Epithelial cell of alveolus of lung (primary cell): ENCODE measurements around the gene TP53TG5. TPM values are rescaled to one million over a fixed set of nuclear protein-coding genes. Genes with fewer than 3 reads are reported as not detected.

Source experiments
- total RNA-seq: library from RNA; depleted of rRNA; stranded (reverse); fragments of >200 nt; gene quantifications from 2 replicates; pipeline ENCODE4 v1.2.1, GENCODE V29; 2015

Gene TP53TG5
- not detected in 2 replicates for total RNA-seq

GRCh38 chr20:45378191-45378590 lies at the start of gene TP53TG5:
Gene TP53TG5, minus strand, starts transcription at chr20:45378325. Its CDS starts 89 bp downstream, at chr20:45378236.

DNA sequence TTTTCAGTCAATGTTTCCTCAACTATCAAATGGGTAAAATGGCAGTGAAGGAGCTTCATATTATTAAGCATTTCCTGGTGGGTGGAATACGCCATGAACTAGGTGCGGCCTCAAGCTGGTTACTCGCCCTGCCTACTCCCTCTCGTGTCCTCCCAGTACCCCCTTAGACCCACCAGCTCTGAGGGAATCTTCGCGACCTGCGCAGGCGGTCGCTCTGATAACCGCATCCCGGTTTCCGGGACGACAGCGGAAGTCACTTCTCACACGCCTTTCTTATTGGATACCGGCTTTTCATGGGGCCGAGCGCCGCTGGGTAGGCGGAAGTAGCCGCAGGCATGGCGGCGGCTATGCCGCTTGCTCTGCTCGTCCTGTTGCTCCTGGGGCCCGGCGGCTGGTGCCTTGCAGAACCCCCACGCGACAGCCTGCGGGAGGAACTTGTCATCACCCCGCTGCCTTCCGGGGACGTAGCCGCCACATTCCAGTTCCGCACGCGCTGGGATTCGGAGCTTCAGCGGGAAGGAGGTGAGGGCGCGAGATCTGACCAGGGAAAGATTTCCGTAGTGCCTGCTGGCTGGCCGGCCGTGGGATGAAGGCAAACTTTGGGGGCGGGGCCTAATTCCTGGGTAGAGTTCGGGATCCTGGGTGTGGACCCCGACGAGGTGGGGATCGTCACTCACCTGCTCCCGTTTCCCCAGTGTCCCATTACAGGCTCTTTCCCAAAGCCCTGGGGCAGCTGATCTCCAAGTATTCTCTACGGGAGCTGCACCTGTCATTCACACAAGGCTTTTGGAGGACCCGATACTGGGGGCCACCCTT lies 37.9 kb upstream of the TP53TG5 start, which contains the start of gene PIGT:
TSS of gene PIGT (plus strand) at position 320 of the 816 bp plus-strand sequence. CDS start at position 336, 16 bp downstream.

GRCh38 chr20:45407783-45408645 lies 29.9 kb upstream of the TP53TG5 start, which contains the start of gene DBNDD2:
Gene DBNDD2, plus strand, starts transcription at chr20:45408289. Its CDS starts 179 bp downstream, at chr20:45408468.

DNA sequence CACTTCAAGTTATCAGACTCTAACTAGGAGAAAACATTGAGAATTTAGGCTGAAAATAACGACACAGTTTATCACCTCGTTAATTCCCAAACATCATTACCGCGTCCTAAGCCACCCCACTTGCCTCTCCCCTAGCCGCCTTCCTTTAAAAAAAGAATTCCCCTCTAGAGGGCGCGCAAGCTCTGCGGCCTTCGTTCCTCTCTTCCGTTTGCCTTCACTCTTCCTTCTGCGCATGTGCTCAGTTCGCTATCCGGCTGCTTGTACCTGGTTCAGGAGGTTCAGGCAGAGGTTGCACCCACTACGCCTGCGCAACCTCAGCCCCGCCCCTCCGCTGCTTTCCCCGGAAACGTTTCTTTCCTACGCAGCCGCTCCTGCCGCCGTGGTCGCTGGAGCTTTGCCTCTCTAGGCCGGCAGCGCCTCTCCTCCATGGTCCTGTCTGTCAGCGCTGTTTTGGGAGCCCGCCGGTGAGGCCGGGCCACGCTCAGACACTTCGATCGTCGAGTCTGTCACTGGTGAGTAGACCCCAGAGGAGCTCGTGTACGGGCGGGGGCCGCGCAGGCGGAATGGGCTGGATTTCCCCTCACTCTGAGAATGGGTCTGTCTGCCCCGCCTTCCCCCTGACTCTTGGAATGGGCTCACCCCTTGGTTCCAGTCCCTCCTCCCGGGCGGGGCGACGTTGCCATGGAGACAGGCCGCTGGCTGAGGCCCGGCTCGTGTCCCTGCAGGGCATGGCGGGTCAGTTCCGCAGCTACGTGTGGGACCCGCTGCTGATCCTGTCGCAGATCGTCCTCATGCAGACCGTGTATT lies 15.1 kb downstream of the TP53TG5 start, which contains the start of gene SYS1:
TSS of gene SYS1 (plus strand) at position 353 of the 807 bp plus-strand sequence. CDS start at position 729, 376 bp downstream.

DNA sequence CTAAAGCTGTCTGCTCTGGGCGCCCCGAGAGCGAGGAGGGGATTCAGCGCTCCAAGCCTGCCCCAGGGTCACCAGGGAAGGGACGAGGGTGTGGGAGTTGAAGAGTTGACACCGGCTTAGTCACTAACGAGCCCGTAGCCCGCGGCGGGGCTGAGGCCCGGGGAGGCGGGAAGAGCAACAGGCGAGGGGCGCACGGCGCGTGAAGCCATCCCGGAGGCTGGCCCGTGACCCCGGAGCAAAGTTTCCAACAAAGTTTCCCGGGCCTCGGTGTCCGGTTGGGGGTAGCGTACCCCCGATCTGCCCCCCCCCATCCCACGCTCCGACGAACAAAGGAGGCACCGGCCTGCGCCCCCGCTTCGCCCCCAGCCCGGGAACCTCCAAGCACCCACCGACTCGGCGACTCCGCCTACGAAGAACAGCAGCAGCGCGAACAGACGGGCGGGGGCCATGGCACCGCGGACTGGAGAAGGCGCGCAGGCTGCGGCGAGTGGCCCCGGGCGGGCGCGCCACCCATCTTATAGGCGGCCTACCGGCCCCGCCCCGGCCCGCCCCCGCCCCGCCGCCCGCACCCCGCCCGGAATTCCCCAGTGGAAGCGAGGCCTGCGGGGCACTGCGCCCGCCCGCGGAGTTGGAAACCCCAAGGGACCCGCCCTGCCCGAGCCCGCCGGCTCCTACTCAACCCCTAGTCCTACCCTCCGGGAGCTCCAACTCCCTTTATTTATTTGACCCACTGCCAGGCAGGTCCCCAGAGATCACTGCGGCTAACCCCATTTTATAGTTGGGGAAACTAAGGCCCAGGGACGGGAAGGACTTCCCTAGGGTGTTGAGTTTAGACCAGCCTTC lies 30.0 kb downstream of the TP53TG5 start, which contains the start of gene SDC4:
TSS of gene SDC4 (minus strand) at position 489 of the 843 bp plus-strand sequence. CDS start at position 449, 40 bp downstream.

Other genes starting within 250 kb of the TP53TG5 start
- gene PI3, start 203.4 kb downstream of the TP53TG5 start, total RNA-seq: not detected in 2 replicates
- gene SEMG1, start 171.3 kb downstream of the TP53TG5 start, total RNA-seq: not detected in 2 replicates
- gene SEMG2, start 157.0 kb downstream of the TP53TG5 start, total RNA-seq: not detected in 2 replicates
- gene SLPI, start 123.8 kb downstream of the TP53TG5 start, total RNA-seq: 4.9 TPM in 1 of 2 replicates, not detected in the other
- gene RBPJL, start 71.5 kb downstream of the TP53TG5 start, total RNA-seq: not detected in 2 replicates
- gene MATN4, start 70.0 kb downstream of the TP53TG5 start, total RNA-seq: 0.80 TPM in 1 of 2 replicates, not detected in the other
- 54.1 and 176 TPM in 2 replicates for gene SDC4, start 29.9 kb downstream of the TP53TG5 start, total RNA-seq
- 19.5 and 28.3 TPM in 2 replicates for gene SYS1, start 15.2 kb downstream of the TP53TG5 start, total RNA-seq
- gene DBNDD2, start 30.0 kb upstream of the TP53TG5 start, total RNA-seq: 2.6 and 5.6 TPM in 2 replicates
- 107 and 126 TPM in 2 replicates for gene PIGT, start 37.8 kb upstream of the TP53TG5 start, total RNA-seq
- 0.26 TPM in 1 of 2 replicates, not detected in the other for gene WFDC2, start 91.4 kb upstream of the TP53TG5 start, total RNA-seq
- gene SPINT3, start 137.3 kb upstream of the TP53TG5 start, total RNA-seq: not detected in 2 replicates
- gene WFDC6, start 161.2 kb upstream of the TP53TG5 start, total RNA-seq: not detected in 2 replicates
- gene EPPIN, start 169.1 kb upstream of the TP53TG5 start, total RNA-seq: not detected in 2 replicates
- gene WFDC8, start 201.0 kb upstream of the TP53TG5 start, total RNA-seq: not detected in 2 replicates